Natural killer cell (primary cell): ENCODE results near the gene MTMR10. TPM values are rescaled to one million over a fixed set of nuclear protein-coding genes. Genes with fewer than 3 reads are reported as not detected.

Experiments
- ATAC-seq, 3 donors: fragments of 150-1000 bp in 2 of 3; fragments of 200-7000 bp in 1 of 3; cut with Tn5 transposase; 1 replicate in 1 of 3; 2 replicates in 2 of 3; pipeline ENCODE4 v1.10.0; 2021; ENCODE audit warnings: mild to moderate bottlenecking in 2 of 3, moderate library complexity in 2 of 3
- DNase-seq, 2 donors: peaks; one replicate each; pipeline versions ENCODE4 v3.0.0 to v3.0.0-alpha.2; 2013 to 2021; ENCODE audit warnings: mixed read lengths in 1 of 2
- H3K27ac ChIP-seq: one replicate; pipeline ENCODE4 v1.5.1; 2013; ENCODE audit warnings: mild to moderate bottlenecking, low read length
- H3K27me3 ChIP-seq: one replicate; pipeline ENCODE4 v1.6.1; 2013; ENCODE audit warnings: low read length; ENCODE audit not compliant: control insufficient read depth, insufficient read depth
- H3K36me3 ChIP-seq: one replicate; pipeline ENCODE4 v1.6.1; 2013; ENCODE audit warnings: low read length; ENCODE audit not compliant: control insufficient read depth, insufficient read depth
- H3K4me1 ChIP-seq: one replicate; pipeline ENCODE4 v1.6.1; 2013; ENCODE audit warnings: low read length; ENCODE audit not compliant: control insufficient read depth, insufficient read depth
- H3K4me3 ChIP-seq: one replicate; pipeline ENCODE4 v1.5.1; 2013; ENCODE audit warnings: low read length
- H3K9me3 ChIP-seq: one replicate; pipeline ENCODE4 v1.6.1; 2013; ENCODE audit warnings: low read length; ENCODE audit not compliant: control insufficient read depth, insufficient read depth
- H3K27ac Mint-ChIP-seq, 2 donors: one replicate each; pipeline ENCODE4 v1.8.0; 2022; ENCODE audit warnings: mild to moderate bottlenecking in 2 of 2, mixed read lengths in 2 of 2, moderate library complexity in 1 of 2
- H3K27me3 Mint-ChIP-seq, 2 donors: one replicate each; pipeline ENCODE4 v1.8.0; 2022; ENCODE audit warnings: low read depth in 2 of 2, mixed read lengths in 2 of 2
- H3K36me3 Mint-ChIP-seq: one replicate; pipeline ENCODE4 v1.8.0; 2022; ENCODE audit warnings: mixed read lengths
- H3K4me1 Mint-ChIP-seq, 2 donors: one replicate each; pipeline ENCODE4 v1.8.0; 2022; ENCODE audit warnings: mixed read lengths in 2 of 2
- H3K4me3 Mint-ChIP-seq: one replicate; pipeline ENCODE4 v1.8.0; 2022; ENCODE audit warnings: mild to moderate bottlenecking, moderate library complexity, mixed read lengths
- H3K9me3 Mint-ChIP-seq, 2 donors: one replicate each; pipeline ENCODE4 v1.8.0; 2022; ENCODE audit warnings: mixed read lengths in 2 of 2
- WGBS: methylation state at CpG from one replicate; pipeline ENCODE4 v1.1.7; 2013; ENCODE audit warnings: missing lambda C conversion rate; ENCODE audit not compliant: insufficient coverage; 5-methylcytosine and 5-hydroxymethylcytosine counted together
- intact Hi-C: fragments of 100-400 bp; cut with micrococcal nuclease; formaldehyde crosslinking; loops from one replicate; pipeline ENCODE4 v1.14.2; 2022
- total RNA-seq, 4 donors: library from RNA; stranded (reverse); fragments of 120-200 nt in 1 of 4; gene quantifications; one replicate each; pipeline versions ENCODE4 v1.2.3 to v1.2.4, GENCODE V29; 2013 to 2022
- TF ChIP-seq, protein P1 (sequence below): fragments of 200-600 bp; IDR thresholded peaks from one replicate; pipeline ENCODE4 v1.8.0; 2022; ENCODE audit warnings: antibody characterized with exemption

The MTMR10 gene
- total RNA-seq, 3 donors from 2014 or later (not counting 1 experiment from before 2014, with no cell fraction given), result 46.3 to 64.5 (median 54.2) TPM

DNA sequence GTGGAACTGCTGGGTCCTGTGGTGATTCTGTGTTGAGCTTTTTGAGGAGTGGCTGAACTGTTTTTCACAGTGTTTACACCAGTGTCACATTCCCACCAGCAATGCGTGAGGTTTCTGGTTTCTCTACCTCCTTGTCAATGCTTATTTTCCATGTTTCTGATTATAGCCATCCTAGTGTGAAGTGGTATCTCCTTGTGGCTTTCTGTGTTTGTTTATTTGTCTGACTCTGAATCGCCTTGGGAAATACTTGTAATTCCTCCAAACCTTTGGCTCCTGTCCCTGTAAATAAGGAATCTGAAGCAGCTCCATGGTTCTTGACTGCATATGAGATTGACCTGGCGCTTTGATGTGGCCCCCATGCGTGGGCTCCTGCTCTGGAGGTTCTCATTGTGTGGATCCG, 67.1 kb downstream of the MTMR10 start:
- Mint-ChIP-seq H3K27ac (no peak overlapping the region), H3K36me3 (peaks cover 17% of the 10 kb centered on the region), H3K27me3 (no peaks in the 10 kb centered on the region), H3K9me3 (no peaks in the 10 kb centered on the region), H3K4me3 (no peak overlapping the region), H3K4me1 (no peaks in the 10 kb centered on the region)
- WGBS, result 95% methylated on average over 5 of the region's 5 CpGs
- no peak for DNase-seq
- Histone ChIP-seq H3K36me3 (peaks cover 71% of the 10 kb centered on the region), H3K9me3 (no peaks in the 10 kb centered on the region), H3K4me1 (no peaks in the 10 kb centered on the region), H3K27me3 (no peaks in the 10 kb centered on the region), H3K27ac (no peak overlapping the region), H3K4me3 (no peak overlapping the region)
- no peak for ATAC-seq
- TF ChIP-seq, protein P1, sequence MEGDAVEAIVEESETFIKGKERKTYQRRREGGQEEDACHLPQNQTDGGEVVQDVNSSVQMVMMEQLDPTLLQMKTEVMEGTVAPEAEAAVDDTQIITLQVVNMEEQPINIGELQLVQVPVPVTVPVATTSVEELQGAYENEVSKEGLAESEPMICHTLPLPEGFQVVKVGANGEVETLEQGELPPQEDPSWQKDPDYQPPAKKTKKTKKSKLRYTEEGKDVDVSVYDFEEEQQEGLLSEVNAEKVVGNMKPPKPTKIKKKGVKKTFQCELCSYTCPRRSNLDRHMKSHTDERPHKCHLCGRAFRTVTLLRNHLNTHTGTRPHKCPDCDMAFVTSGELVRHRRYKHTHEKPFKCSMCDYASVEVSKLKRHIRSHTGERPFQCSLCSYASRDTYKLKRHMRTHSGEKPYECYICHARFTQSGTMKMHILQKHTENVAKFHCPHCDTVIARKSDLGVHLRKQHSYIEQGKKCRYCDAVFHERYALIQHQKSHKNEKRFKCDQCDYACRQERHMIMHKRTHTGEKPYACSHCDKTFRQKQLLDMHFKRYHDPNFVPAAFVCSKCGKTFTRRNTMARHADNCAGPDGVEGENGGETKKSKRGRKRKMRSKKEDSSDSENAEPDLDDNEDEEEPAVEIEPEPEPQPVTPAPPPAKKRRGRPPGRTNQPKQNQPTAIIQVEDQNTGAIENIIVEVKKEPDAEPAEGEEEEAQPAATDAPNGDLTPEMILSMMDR, result no peak
- intact Hi-C loops, result no loop called here

DNA sequence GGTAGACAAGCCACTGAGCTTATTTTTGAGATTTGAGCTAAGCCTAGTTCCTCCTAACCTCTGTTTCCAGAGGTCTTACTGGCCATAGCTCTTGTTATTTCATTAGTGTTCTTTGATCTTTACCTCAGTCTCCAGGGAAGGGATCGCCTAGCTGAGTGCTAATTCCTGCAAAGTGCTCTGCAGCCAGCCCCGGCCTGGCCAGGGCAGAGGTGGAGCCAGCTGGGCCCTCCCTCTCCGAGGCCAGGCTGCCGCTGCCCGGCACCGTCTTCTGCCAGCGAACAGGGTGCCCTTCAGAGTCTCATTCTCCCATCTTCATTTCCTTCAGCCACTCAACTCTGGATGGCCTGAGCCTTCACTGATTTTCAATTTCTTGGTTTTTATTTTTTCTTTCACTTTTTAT, 68.0 kb downstream of the MTMR10 start:
- intact Hi-C loops, result no loop called here
- Histone ChIP-seq H3K36me3 (peaks cover 70% of the 10 kb centered on the region), H3K27ac (no peak overlapping the region), H3K9me3 (no peaks in the 10 kb centered on the region), H3K4me3 (no peak overlapping the region), H3K4me1 (no peaks in the 10 kb centered on the region), H3K27me3 (no peaks in the 10 kb centered on the region)
- no peak overlapping the region for H3K4me3 Mint-ChIP-seq
- WGBS, result 94% methylated on average over 7 of the region's 7 CpGs
- TF ChIP-seq, protein P1, result no peak
- H3K27me3 Mint-ChIP-seq, result no peaks in the 10 kb centered on the region
- ATAC-seq (no peak), DNase-seq (no peak)
- no peak overlapping the region for H3K27ac Mint-ChIP-seq
- H3K4me1 Mint-ChIP-seq, result no peaks in the 10 kb centered on the region
- H3K36me3 Mint-ChIP-seq, result peaks cover 17% of the 10 kb centered on the region
- no peaks in the 10 kb centered on the region for H3K9me3 Mint-ChIP-seq

DNA sequence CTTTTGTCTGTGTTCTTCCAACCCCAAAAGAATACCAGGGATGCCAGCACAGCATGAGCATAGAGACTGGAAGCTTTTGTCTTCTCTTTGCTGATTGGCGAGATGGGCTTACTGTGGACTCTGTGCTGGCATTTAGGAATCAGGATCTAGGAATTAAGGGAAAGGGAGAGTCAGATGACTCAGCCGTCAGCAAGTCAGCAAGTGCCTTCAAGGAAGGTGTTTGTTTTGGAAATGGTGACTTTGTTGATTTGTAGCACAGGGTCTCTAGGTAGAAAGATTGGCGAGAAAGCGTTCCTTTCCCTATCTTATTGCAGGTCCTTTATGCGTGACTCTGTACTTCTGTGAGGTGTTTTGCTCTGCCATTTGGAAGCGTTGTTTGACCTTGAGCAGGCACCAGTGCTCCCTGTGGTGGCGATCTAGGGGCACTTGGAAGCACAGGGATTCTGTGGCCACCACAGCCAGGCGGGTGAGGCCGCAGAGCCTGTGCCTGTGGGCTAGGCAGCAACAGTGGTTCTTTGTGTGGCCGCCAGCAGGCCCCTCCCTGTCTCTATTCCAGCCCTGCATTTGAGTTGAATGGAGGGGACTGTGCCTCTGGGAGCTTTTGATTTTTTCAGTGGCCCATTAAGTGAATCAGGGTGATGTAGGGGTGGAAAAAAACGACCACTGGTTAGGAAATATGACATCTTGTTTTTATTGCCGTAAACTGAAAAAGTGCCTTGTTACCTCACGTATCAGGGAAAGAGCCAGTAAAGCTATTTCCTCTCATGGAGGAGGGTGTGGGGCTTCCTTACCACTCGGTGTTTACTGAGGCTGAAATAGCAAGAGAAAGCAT, 68.7 kb downstream of the MTMR10 start:
- Histone ChIP-seq H3K9me3 (no peaks in the 10 kb centered on the region), H3K27me3 (no peaks in the 10 kb centered on the region), H3K36me3 (peaks cover 71% of the 10 kb centered on the region), H3K4me3 (no peak overlapping the region), H3K4me1 (no peaks in the 10 kb centered on the region), H3K27ac (no peak overlapping the region)
- no peak for DNase-seq
- Mint-ChIP-seq H3K4me3 (no peak overlapping the region), H3K27ac (no peak overlapping the region), H3K4me1 (no peaks in the 10 kb centered on the region), H3K9me3 (no peaks in the 10 kb centered on the region), H3K27me3 (no peaks in the 10 kb centered on the region), H3K36me3 (peaks cover 17% of the 10 kb centered on the region)
- TF ChIP-seq, protein P1, result no peak
- no peak for ATAC-seq
- intact Hi-C loops, result no loop called here
- 93% methylated on average over 14 of the region's 14 CpGs for WGBS
